ENCODE results near the gene TRAF5. TPM values are rescaled to one million over a fixed set of nuclear protein-coding genes. Genes with fewer than 3 reads are reported as not detected.
"Not testable (repeated sequence)": the region's sequence is repeated elsewhere in the genome, so short reads cannot be mapped to it uniquely, and the experiment has no call there.

TRAF5 gene
- total RNA-seq, 1 donor from 2014 or later = 2.8 TPM

DNA sequence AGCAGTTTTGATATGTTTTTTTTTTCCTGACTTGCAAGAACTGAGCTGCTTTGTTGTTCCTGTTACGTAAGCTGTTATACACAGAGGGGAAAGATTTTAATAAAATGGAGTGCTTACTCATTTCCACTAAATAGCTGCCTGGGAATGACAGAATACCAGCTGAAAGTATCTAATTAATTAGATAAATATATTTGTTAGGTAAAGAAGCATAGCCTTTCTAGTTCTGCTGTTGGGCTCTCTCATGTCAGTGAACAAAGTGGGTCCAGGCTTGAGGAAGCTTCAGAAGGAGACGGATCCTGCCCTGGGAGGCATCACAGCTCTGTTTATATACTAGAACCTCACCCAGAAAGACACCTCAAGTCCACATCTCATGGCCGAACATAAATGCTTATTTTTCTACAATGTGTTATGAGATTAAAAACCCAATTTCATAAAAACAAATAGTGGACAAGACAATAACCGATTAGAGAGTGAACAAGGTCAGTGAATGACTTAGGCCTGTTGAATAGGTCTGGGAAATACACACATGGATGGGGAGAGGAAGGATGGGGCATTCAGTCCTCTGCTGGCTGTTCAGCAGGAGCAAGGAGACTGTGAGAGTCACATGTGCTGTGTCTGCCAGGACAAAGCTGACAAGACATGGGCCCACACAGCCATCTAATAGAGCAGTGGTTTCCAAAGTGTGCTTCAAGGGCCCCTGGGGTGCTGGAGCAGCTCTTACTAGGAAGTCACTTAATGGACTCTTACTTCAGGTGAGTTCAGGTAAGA is 20.6 kb downstream of the TRAF5 start:
- ATAC-seq = no peak

DNA sequence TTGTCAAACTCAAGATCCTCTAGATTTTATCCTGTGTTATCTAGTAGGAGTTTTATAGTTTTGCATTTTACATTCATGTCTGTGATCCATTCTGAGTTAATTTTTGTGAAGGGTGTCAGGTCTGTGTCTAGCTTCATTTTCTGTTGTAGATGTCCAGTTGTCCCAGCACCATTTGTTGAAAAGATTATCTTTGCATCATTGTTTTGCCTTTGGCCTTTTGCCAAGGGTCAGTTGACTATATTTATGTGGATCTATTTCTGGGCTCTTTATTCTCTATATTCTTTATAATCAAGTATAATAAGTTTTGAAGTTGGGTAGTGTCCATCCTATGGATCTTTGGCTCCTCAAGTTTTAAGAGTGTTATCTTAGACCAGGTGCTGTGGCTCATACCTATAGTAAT is 21.9 kb downstream of the TRAF5 start:
- no peak for ATAC-seq

DNA sequence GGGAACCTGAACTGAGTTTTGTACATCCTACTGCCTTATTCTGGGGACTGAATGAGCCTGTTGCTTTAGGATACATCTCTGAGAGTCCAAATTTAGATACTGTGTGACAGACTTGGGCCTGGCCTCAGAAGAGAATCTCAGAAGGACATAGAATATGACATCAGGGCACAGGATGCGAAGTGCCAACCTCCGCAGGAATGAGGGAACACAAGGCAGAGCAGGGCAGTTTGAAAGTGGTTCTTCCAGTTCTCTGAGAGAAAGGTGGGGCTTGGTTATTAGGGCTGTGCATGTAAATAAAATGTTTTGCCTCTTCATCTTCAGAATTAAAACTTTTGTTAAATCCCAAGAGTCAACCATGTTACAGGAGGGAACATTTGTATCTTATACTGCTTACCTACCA is 23.1 kb downstream of the TRAF5 start:
- peak; percentile 46 for ATAC-seq

DNA sequence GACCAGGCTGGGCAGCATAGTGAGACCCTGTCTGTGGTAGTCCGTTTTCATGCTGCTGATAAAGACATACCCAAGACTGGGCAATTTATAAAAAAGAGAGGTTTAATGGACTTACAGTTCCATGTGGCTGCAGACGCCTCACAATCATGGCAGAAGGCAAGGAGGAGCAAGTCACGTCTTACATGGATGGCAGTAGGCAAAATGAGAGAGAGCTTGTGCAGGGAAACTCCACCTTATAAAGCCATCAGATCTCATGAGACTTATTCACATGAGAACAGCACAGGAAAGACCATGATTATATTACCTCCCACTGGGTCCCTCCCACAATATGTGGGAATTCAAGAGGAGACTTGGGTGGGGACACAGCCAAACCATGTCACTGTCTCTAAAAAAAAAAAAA is 25.4 kb downstream of the TRAF5 start:
- ATAC-seq = not testable (repeated sequence)

DNA sequence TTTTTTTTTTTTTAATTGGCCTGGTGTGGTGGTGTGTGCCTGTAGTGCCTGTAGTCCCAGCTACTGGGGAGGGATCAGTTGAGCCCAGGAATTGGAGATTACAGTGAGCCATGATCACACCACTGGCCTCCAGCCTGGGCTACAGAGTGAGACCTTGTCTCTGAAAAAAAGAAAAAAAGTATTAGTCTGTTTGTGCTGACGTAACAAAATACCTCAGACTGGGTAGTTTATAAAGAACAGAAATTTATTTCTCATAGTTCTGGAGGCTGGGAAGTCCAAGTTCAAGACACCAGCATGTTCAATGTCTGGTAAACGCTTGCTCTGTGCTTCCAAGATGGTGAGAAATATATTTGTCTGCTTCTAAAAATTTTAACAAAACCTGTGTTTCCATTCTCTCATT is 25.8 kb downstream of the TRAF5 start:
- no peak for ATAC-seq

- ATAC-seq = peak; percentile 71
These were observed 26.4 kb downstream of the TRAF5 start for GRCh38 chr1:211352985-211353515.

DNA sequence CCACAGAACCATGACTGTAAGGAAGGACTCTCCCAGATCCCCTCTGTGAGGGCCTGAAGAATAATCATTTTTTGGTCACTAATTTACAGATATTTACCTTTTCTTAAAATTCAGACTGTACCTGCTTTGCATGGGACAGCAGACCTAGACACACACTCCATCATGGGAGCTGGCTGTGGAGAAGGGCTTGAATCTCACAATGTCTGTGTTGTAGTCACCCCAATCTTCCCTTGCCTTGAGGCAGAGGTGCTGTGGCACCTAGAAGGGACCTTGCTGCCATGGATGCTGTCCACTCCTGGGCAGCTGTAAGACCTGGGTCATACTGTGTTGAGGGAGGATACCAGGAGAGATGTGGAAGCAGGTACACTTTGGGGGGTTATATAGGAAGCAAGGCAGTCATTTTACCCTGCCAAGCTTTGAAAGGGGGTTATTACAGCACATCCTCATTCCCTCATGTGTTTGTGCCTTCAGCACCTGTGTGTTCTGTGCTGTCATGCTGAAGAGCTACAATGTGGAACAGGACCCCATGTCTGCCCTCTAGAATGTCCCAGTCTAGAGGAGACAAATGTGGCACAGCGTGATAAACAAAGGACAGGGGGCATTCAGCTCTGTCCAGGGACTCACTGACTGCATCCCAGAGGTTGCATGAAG is 27.1 kb downstream of the TRAF5 start:
- ATAC-seq = no peak

DNA sequence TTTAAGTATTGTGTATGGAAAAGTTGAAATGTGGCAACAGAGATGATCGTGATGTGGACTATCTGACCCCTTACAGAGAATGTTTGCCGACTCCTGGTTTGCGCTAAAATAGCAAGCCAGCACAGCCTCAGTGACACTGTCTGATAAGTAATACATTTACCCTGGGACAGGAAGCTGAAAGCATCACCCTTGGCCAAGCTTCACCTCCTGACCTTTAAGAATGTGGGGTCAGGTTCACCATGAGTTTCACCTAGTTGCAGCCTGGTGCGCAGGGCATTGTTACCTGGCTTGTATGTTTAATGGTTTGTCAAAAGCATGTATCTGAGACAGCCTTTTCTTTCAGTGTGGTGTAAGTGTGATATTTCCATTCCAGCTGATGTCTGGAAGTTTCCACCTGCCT is 29.2 kb downstream of the TRAF5 start:
- ATAC-seq = no peak

- ATAC-seq = no peak
These were observed 30.2 kb downstream of the TRAF5 start for GRCh38 chr1:211356723-211357407.

GRCh38 chr1:211358685-211359084 is 32.1 kb downstream of the TRAF5 start:
- no peak for ATAC-seq

GRCh38 chr1:211359876-211360275 is 33.2 kb downstream of the TRAF5 start:
- ATAC-seq = no peak

GRCh38 chr1:211361202-211361601 is 34.6 kb downstream of the TRAF5 start:
- ATAC-seq = no peak

DNA sequence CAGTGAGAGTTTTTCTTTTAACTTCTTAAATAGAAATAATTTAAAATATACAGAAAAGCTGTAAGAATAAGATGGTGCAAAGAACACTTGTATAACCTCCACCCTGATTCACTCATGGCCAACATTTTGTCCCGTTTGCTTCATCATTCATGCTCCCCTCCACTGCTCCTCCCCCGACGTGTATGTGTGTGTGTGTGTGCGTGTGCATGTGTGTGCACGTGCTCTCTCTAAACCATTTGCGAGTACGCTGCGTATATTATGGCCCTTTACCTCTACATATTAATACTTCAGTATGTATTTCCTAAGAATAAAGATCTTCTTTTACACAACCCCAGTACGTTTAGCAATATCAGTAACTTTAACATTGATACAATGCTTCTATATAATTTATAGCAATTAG is 43.0 kb downstream of the TRAF5 start:
- no peak for ATAC-seq

DNA sequence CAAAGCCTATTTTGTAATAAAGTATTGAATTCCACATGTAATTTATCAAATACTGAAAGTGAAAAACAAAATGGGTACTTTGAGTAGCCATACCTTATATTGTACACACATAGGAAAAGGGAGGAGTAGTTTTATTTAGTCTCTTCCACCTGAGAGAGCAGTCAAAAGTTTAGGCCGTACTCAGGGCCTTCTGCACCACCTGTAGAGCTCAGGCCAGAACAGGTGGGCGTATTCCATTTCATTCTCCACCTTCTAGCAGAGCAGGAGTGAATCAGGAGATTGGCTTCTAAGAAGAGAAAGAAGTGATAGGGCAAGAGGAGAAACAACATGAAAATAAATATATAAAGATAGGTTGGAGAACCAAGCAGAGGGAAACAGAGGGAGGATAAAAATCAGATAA is 44.0 kb downstream of the TRAF5 start:
- ATAC-seq = no peak

- no peak for ATAC-seq
These were observed 44.9 kb downstream of the TRAF5 start for GRCh38 chr1:211371406-211372105.

DNA sequence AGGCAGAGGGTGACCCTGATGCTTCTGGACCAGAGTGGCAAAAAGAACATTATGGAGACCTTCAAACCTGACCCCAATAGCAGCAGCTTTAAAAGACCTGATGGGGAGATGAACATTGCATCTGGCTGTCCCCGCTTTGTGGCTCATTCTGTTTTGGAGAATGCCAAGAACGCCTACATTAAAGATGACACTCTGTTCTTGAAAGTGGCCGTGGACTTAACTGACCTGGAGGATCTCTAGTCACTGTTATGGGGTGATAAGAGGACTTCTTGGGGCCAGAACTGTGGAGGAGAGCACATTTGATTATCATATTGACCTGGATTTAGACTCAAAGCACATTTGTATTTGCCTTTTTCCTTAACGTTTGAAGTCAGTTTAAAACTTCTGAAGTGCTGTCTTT is 45.8 kb downstream of the TRAF5 start:
- no peak for ATAC-seq

GRCh38 chr1:211375146-211375818 is 48.6 kb downstream of the TRAF5 start:
- no peak for ATAC-seq

DNA sequence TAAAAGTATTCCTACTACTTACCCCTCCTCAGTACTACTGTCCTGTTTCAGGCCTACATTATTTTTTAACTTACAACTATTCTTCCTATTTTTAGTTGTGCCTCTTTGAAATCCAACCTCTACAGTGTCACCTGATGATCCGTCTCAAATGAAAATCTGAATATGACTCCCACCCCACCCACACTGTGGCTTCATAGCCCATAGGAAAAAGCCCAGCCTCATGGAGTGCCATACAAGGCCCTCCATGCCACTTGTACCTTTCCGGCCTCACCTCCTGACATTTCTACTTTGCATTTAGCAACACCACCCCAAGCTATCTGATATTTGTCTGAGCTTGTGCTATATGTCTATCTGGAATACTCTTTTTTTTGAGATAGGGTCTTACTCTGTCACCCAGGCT is 49.3 kb downstream of the TRAF5 start:
- no peak for ATAC-seq

DNA sequence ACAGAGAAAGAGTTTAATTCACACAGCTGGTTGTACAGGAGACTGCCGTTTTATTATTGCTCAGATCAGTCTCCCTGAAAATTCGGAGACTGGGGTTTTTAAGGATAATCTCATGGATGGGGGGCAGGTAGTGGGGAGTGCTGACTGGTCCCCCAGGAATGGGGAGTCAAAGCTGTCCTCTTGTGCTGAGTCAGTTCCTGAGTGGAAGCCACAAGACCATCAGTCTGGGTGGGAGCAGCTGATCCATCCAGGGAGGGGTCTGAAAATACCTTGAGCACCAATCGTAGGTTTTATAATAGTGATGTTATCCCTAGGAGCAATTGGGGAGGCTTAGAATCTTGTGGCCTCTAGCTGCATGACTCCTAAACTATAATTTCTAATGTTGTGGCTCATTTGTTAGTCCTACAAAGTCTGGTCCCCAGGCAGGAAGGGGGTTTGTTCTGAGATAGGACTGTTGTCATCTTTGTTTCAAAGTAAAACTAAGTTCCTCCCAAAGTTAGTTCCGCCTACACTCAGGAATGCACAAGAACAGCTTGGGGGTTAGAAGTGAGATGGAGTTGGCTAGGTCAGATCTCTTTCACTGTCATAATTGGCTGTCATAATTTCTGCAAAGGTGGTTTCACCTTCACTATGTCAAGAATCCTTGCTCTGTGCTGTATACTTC is 50.3 kb downstream of the TRAF5 start:
- ATAC-seq = no peak

GRCh38 chr1:211377539-211378450 is 51.2 kb downstream of the TRAF5 start:
- ATAC-seq = no peak

- no peak for ATAC-seq
These were observed 52.2 kb downstream of the TRAF5 start for GRCh38 chr1:211378844-211379243.
